ENCODE results near the gene ACAD10.

GRCh38 chr12:111759991-111760390 is 74.1 kb downstream of the ACAD10 start:
- TF ChIP-seq GATA2 (IDR thresholded peaks at IDR 0.05; ENCODE audit: low read depth, low read length): no peak
- no peak for TF ChIP-seq GATA3 (IDR thresholded peaks at IDR 0.05; ENCODE audit: low read depth, low read length)
